Endothelial cell of umbilical vein (primary cell): ENCODE data around the gene MZB1. TPM values are rescaled to one million over a fixed set of nuclear protein-coding genes. Genes with fewer than 3 reads are reported as not detected.

Experiments used
- BruUV-seq: library from RNA; stranded (reverse); fragments of 400-500 nt; replicated peaks from 2 replicates; lab custom pipeline; 2021; lab: Mats Ljungman, UMichigan
- CTCF ChIA-PET: fragments of 300-600, 350-600 bp; sonication (Branson Sonifier 250); formaldehyde crosslinking; loops from one replicate; lab custom pipeline; 2021; ENCODE audit warnings: antibody characterized with exemption, inconsistent platforms; lab: Charles Lee
- POLR2A ChIA-PET: fragments of 300-600, 350-600 bp; sonication (Branson Sonifier 250); formaldehyde crosslinking; loops from one replicate; lab custom pipeline; 2021; ENCODE audit warnings: antibody characterized with exemption, inconsistent platforms; lab: Charles Lee
- DNase-seq: peaks from one replicate; pipeline ENCODE4 v3.0.0-alpha.2; 2011; ENCODE audit warnings: low read depth, low spot score
- FAIRE-seq: peaks from 2 replicates; lab custom pipeline; 2011; peaks lifted over from hg19 to GRCh38; lab: Jason Lieb, UNC
- H2AFZ ChIP-seq: 2 replicates; pipeline ENCODE4 v1.6.0; 2012; ENCODE audit warnings: low read depth, low read length, control low read depth, inconsistent platforms
- H3K27ac ChIP-seq: 2 replicates; pipeline ENCODE4 v1.5.1; 2011; ENCODE audit warnings: low read depth, mild to moderate bottlenecking, control low read depth, low read length, moderate library complexity; ENCODE audit not compliant: insufficient read depth
- H3K27me3 ChIP-seq, 2 experiments: 2 replicates each; pipeline versions ENCODE4 v1.6.0 to v1.6.1; 2011; ENCODE audit warnings: low read length in 2 of 2, mixed read lengths in 1 of 2; ENCODE audit not compliant: control insufficient read depth in 2 of 2, insufficient read depth in 2 of 2
- H3K36me3 ChIP-seq, 2 experiments: 2 replicates in 1 of 2; 3 replicates in 1 of 2; pipeline ENCODE4 v1.5.1; 2011; ENCODE audit warnings: low read length in 2 of 2, mild to moderate bottlenecking in 1 of 2, moderate library complexity in 1 of 2; ENCODE audit not compliant: control insufficient read depth in 2 of 2, insufficient read depth in 2 of 2; ENCODE audit errors: extremely low read depth in 1 of 2
- H3K4me1 ChIP-seq: 3 replicates; pipeline ENCODE4 v1.5.1; 2011; ENCODE audit warnings: mild to moderate bottlenecking, low read length; ENCODE audit not compliant: control insufficient read depth, insufficient read depth; ENCODE audit errors: extremely low read depth
- H3K4me2 ChIP-seq: 2 replicates; pipeline ENCODE4 v1.6.1; 2011; ENCODE audit warnings: low read length, control low read depth, mixed read lengths; ENCODE audit not compliant: insufficient read depth
- H3K4me3 ChIP-seq, 3 experiments: fragments of 200-600 bp in 1 of 3; sonication (generic), shearing (Covaris generic) in 1 of 3; replicated peaks in 1 of 3; 2 replicates each; pipeline ENCODE4 v1.5.1; 2011 to 2016; ENCODE audit warnings: control low read depth in 3 of 3, low read length in 3 of 3, mild to moderate bottlenecking in 2 of 3, inconsistent platforms in 1 of 3, low read depth in 1 of 3, moderate library complexity in 1 of 3; ENCODE audit not compliant: insufficient read depth in 1 of 3
- H3K79me2 ChIP-seq: 2 replicates; pipeline ENCODE4 v1.6.0; 2012; ENCODE audit warnings: low read length, inconsistent platforms; ENCODE audit not compliant: control insufficient read depth, insufficient read depth
- H3K9ac ChIP-seq: replicated peaks from 2 replicates; pipeline ENCODE3; 2011; ENCODE audit warnings: low read length, control low read depth; ENCODE audit not compliant: insufficient read depth; ENCODE audit errors: extremely low read depth
- H3K9me1 ChIP-seq: replicated peaks from 3 replicates; pipeline ENCODE4 v1.6.0; 2011; ENCODE audit warnings: mild to moderate bottlenecking, low read length; ENCODE audit not compliant: control insufficient read depth, insufficient read depth; ENCODE audit errors: extremely low read depth
- H3K9me3 ChIP-seq: replicated peaks from 2 replicates; pipeline ENCODE4 v1.5.1; 2012; ENCODE audit warnings: low read length, inconsistent platforms; ENCODE audit not compliant: control insufficient read depth, insufficient read depth
- H4K20me1 ChIP-seq: replicated peaks from 2 replicates; pipeline ENCODE3; 2011; ENCODE audit warnings: mild to moderate bottlenecking, low read length; ENCODE audit not compliant: control insufficient read depth, insufficient read depth; ENCODE audit errors: extremely low read depth
- EZH2 ChIP-seq: IDR thresholded peaks from 2 replicates; pipeline ENCODE4 v1.6.1; 2012; ENCODE audit warnings: borderline replicate concordance, low read depth, mild to moderate bottlenecking, moderate library complexity, low read length, inconsistent platforms; ENCODE audit not compliant: severe bottlenecking
- FOS ChIP-seq: IDR thresholded peaks from 2 replicates; pipeline ENCODE4 v1.6.1; 2011; ENCODE audit warnings: mild to moderate bottlenecking, low read length, moderate library complexity, borderline replicate concordance; ENCODE audit not compliant: insufficient read depth
- GATA2 ChIP-seq: IDR thresholded peaks from 2 replicates; pipeline ENCODE4 v1.7.0; 2011; ENCODE audit warnings: low read depth, mild to moderate bottlenecking, moderate library complexity, mixed read lengths, low read length; ENCODE audit not compliant: insufficient read length, insufficient read depth
- JUN ChIP-seq: IDR thresholded peaks from 2 replicates; pipeline ENCODE4 v1.6.1; 2011; ENCODE audit warnings: borderline replicate concordance, low read depth; ENCODE audit not compliant: insufficient read length, insufficient read depth
- MYC ChIP-seq: IDR thresholded peaks from one replicate; pipeline ENCODE4 v1.6.1; 2011; ENCODE audit warnings: mild to moderate bottlenecking, low read depth, low read length
- POLR2A ChIP-seq: IDR thresholded peaks from 2 replicates; pipeline ENCODE4 v1.6.1; 2012; ENCODE audit warnings: low read depth, mild to moderate bottlenecking, control low read depth, low read length
- POLR2AphosphoS5 ChIP-seq: IDR thresholded peaks from 2 replicates; pipeline ENCODE4 v1.6.1; 2012; ENCODE audit warnings: low read depth, mild to moderate bottlenecking, control low read depth, low read length, moderate library complexity; ENCODE audit not compliant: insufficient read depth
- dilution Hi-C: fragments of 300-500 bp; cut with MboI; formaldehyde crosslinking; loops from one replicate; pipeline ENCODE4 v1.15.0; 2019; ENCODE audit warnings: low sequenced_read_pairs; ENCODE audit not compliant: extremely low pct_ligation_motif_present
- intact Hi-C: fragments of 100-400 bp; cut with micrococcal nuclease; formaldehyde crosslinking; loops from one replicate; pipeline ENCODE4 v1.10.0; 2022
- polyA plus RNA-seq, 4 experiments: library from polyadenylated mRNA; depleted of rRNA in 3 of 4; stranded (reverse) in 3 of 4; unstranded in 1 of 4; fragments of >200 nt; gene quantifications; 2 replicates each; pipeline versions ENCODE4 v1.2.1 to v1.2.3, GENCODE V29; 2011 to 2012; ENCODE audit warnings: missing spikeins in 1 of 4
- total RNA-seq: library from RNA; stranded (reverse); gene quantifications from 2 replicates; pipeline ENCODE4 v1.2.3, GENCODE V29; 2021
- TF ChIP-seq, protein P1 (sequence below): IDR thresholded peaks from 2 replicates; pipeline ENCODE4 v1.6.1; 2011; ENCODE audit not compliant: insufficient read depth, insufficient read length
- TF ChIP-seq, protein P2 (sequence below), 2 donors: IDR thresholded peaks; 1 replicate in 1 of 2; 2 replicates in 1 of 2; pipeline ENCODE4 v1.5.1; 2011; ENCODE audit warnings: low read length in 2 of 2, mild to moderate bottlenecking in 2 of 2, moderate library complexity in 2 of 2, control low read depth in 1 of 2, inconsistent platforms in 1 of 2, low read depth in 1 of 2; ENCODE audit not compliant: insufficient read depth in 1 of 2; ENCODE audit errors: extremely low read depth in 1 of 2

MZB1 gene
- total and polyA plus RNA-seq, 2 donors (not counting 3 experiments of a cell fraction or from before 2014, with no cell fraction given): not detected

DNA sequence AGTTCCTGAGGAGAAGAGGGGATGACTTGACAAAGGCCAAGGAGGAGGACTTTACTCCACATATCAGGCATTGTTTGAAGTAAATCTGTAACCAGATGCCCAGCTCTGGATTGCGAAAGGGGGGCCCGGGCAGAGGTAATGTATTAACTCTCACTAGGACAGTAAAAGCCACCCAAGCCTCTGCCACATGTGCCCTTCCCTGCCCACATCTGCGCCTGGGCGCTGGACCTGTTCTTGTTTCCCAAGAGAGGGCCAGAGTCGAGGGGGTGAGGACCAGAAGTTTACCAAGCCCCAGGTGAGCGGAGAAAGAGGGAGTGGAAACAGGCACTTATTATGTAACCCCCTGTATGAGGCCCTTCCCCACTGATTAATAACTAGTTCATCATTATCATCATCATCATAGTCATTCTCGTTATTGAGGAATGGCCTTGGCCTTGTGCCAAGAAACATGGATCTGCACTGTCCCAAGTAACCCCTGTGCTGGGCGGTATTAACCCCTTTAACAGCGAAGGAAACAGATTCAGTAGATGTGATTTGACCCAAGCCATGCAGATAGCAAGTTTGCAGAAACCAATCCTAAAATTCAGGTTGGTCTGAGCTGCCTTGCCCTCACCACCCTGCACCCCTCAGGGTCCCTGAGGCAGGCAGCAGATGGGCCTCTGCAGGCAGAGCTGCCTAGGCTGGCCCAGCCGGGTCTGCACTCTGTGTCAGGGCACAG, 6.3 kb downstream of the MZB1 start, which contains the start of gene SLC23A1:
SLC23A1 (minus strand) TSS at position 23 of the 718 bp plus-strand sequence. CDS start 44 bp downstream, outside the sequence.
- no peak for TF ChIP-seq GATA2
- no peak for TF ChIP-seq POLR2AphosphoS5
- TF ChIP-seq FOS: no peak
- TF ChIP-seq JUN: no peak
- TF ChIP-seq EZH2: no peak
- no peak for TF ChIP-seq MYC
- TF ChIP-seq, protein P1, sequence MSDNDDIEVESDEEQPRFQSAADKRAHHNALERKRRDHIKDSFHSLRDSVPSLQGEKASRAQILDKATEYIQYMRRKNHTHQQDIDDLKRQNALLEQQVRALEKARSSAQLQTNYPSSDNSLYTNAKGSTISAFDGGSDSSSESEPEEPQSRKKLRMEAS: no peak
- TF ChIP-seq POLR2A: no peak
- TF ChIP-seq, protein P2, sequence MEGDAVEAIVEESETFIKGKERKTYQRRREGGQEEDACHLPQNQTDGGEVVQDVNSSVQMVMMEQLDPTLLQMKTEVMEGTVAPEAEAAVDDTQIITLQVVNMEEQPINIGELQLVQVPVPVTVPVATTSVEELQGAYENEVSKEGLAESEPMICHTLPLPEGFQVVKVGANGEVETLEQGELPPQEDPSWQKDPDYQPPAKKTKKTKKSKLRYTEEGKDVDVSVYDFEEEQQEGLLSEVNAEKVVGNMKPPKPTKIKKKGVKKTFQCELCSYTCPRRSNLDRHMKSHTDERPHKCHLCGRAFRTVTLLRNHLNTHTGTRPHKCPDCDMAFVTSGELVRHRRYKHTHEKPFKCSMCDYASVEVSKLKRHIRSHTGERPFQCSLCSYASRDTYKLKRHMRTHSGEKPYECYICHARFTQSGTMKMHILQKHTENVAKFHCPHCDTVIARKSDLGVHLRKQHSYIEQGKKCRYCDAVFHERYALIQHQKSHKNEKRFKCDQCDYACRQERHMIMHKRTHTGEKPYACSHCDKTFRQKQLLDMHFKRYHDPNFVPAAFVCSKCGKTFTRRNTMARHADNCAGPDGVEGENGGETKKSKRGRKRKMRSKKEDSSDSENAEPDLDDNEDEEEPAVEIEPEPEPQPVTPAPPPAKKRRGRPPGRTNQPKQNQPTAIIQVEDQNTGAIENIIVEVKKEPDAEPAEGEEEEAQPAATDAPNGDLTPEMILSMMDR (IDR thresholded peaks at IDR 0.05; ENCODE audit: extremely low read depth in 1 of 2, insufficient read depth in 1 of 2, low read depth in 1 of 2, low read length in 2 of 2): no peak
- H3K4me2 ChIP-seq: no peak within 1 kb of the TSS
- ChIA-PET POLR2A (no interaction called here), CTCF (no interaction called here)
- FAIRE-seq (no peak), DNase-seq (no peak)
- no peaks in the 10 kb centered on the region for H3K79me2 ChIP-seq
- H3K4me3 ChIP-seq: no peak within 1 kb of the TSS
- BruUV-seq: no TSS peak
- no peaks in the 10 kb centered on the region for H3K36me3 ChIP-seq
- no peak within 1 kb of the TSS for H3K9ac ChIP-seq
- H2AFZ ChIP-seq: no peak within 1 kb of the TSS
- no peaks in the 10 kb centered on the region for H3K9me3 ChIP-seq
- no peak within 1 kb of the TSS for H3K27ac ChIP-seq
- no peaks in the 10 kb centered on the region for H3K27me3 ChIP-seq
- peaks cover 4% of the 10 kb centered on the region for H3K4me1 ChIP-seq
- intact Hi-C loops (no loop called here), dilution Hi-C loops (no loop called here)
- H4K20me1 ChIP-seq: no peaks in the 10 kb centered on the region
- H3K9me1 ChIP-seq: no peaks in the 10 kb centered on the region
